ENCODE results near the gene ZCCHC24.

GRCh38 chr10:79376078-79376628 lies 69.3 kb downstream of the ZCCHC24 start:
- TF ChIP-seq, protein P1, sequence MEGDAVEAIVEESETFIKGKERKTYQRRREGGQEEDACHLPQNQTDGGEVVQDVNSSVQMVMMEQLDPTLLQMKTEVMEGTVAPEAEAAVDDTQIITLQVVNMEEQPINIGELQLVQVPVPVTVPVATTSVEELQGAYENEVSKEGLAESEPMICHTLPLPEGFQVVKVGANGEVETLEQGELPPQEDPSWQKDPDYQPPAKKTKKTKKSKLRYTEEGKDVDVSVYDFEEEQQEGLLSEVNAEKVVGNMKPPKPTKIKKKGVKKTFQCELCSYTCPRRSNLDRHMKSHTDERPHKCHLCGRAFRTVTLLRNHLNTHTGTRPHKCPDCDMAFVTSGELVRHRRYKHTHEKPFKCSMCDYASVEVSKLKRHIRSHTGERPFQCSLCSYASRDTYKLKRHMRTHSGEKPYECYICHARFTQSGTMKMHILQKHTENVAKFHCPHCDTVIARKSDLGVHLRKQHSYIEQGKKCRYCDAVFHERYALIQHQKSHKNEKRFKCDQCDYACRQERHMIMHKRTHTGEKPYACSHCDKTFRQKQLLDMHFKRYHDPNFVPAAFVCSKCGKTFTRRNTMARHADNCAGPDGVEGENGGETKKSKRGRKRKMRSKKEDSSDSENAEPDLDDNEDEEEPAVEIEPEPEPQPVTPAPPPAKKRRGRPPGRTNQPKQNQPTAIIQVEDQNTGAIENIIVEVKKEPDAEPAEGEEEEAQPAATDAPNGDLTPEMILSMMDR (IDR thresholded peaks at IDR 0.05): no peak
- no peak for TF ChIP-seq POLR2A (IDR thresholded peaks at IDR 0.05)
